ENCODE measurements around the gene EPHA5.

Gene EPHA5

GRCh38 chr4:65670331-65671031, at the start of gene EPHA5:
TSS of gene EPHA5 (minus strand) at chr4:65670489. CDS start at chr4:65669742, 747 bp downstream.
- peak; percentile 18 for DNase-seq (ENCODE audit: low spot score)

- no peak for DNase-seq (ENCODE audit: low spot score)
These were observed 49.3 kb upstream of the EPHA5 start for GRCh38 chr4:65719635-65720034.

- no peak for DNase-seq (ENCODE audit: low spot score)
These were observed 28.3 kb upstream of the EPHA5 start for GRCh38 chr4:65698631-65699030.

GRCh38 chr4:65696436-65696835, 26.1 kb upstream of the EPHA5 start:
- no peak for DNase-seq (ENCODE audit: low spot score)

GRCh38 chr4:65671372-65671771, 1.1 kb upstream of the EPHA5 start:
- DNase-seq (ENCODE audit: low spot score): no peak

- no peak for DNase-seq (ENCODE audit: low spot score)
These were observed 314 bp downstream of the EPHA5 start for GRCh38 chr4:65670020-65670330.

GRCh38 chr4:65669111-65670019, 924 bp downstream of the EPHA5 start:
- DNase-seq (ENCODE audit: low spot score): no peak

- DNase-seq (ENCODE audit: low spot score): peak; percentile 15
These were observed 1.8 kb downstream of the EPHA5 start for GRCh38 chr4:65668201-65669089.

- DNase-seq (ENCODE audit: low spot score): no peak
These were observed 2.7 kb downstream of the EPHA5 start for GRCh38 chr4:65667506-65668041.

- DNase-seq (ENCODE audit: low spot score): no peak
These were observed 4.3 kb downstream of the EPHA5 start for GRCh38 chr4:65665771-65666523.

GRCh38 chr4:65661471-65661870, 8.8 kb downstream of the EPHA5 start:
- no peak for DNase-seq (ENCODE audit: low spot score)

GRCh38 chr4:65658117-65658516, 12.2 kb downstream of the EPHA5 start:
- DNase-seq (ENCODE audit: low spot score): no peak

- DNase-seq (ENCODE audit: low spot score): no peak
These were observed 14.3 kb downstream of the EPHA5 start for GRCh38 chr4:65656008-65656407.

GRCh38 chr4:65654976-65655375, 15.3 kb downstream of the EPHA5 start:
- no peak for DNase-seq (ENCODE audit: low spot score)

GRCh38 chr4:65653740-65654361, 16.4 kb downstream of the EPHA5 start:
- no peak for DNase-seq (ENCODE audit: low spot score)

- no peak for DNase-seq (ENCODE audit: low spot score)
These were observed 18.5 kb downstream of the EPHA5 start for GRCh38 chr4:65651751-65652150.

- no peak for DNase-seq (ENCODE audit: low spot score)
These were observed 19.3 kb downstream of the EPHA5 start for GRCh38 chr4:65651031-65651430.

GRCh38 chr4:65646136-65646535, 24.2 kb downstream of the EPHA5 start:
- no peak for DNase-seq (ENCODE audit: low spot score)

GRCh38 chr4:65645185-65645584, 25.1 kb downstream of the EPHA5 start:
- DNase-seq (ENCODE audit: low spot score): no peak

GRCh38 chr4:65635051-65635821, 35.1 kb downstream of the EPHA5 start:
- DNase-seq (ENCODE audit: low spot score): no peak

Data from AG08395 (cell line).